Measurements from ENCODE around the gene LRRC37A2. TPM values are rescaled to one million over a fixed set of nuclear protein-coding genes. Genes with fewer than 3 reads are reported as not detected.

Gene LRRC37A2
- 3.2 to 4.5 TPM (median 4.1 TPM) in 5 replicates for total RNA-seq (2022; extraction: Qiagen RNA extraction)

GRCh38 chr17:46512168-46512567 is at the start of gene LRRC37A2:
LRRC37A2 (plus strand) TSS chr17:46512468; CDS start chr17:46512713, 245 bp downstream.

GRCh38 chr17:46579083-46580075 is 67.1 kb downstream of the LRRC37A2 start, which contains the start of gene ARL17A:
ARL17A (minus strand) TSS chr17:46579691; CDS start chr17:46576322, 3,369 bp downstream.

GRCh38 chr17:46590157-46591146 is 78.2 kb downstream of the LRRC37A2 start, which contains the start of gene NSF:
NSF (plus strand) TSS chr17:46590669; CDS start chr17:46590776, 107 bp downstream.

Other genes starting within 250 kb of the LRRC37A2 start
- gene LRRC37A, start 217.3 kb upstream of the LRRC37A2 start, total RNA-seq (2022; extraction: Qiagen RNA extraction) = 0.60 to 1.1 TPM (median 0.94 TPM) in 5 replicates
- gene ARL17B, start 150.7 kb upstream of the LRRC37A2 start, total RNA-seq (2022; extraction: Qiagen RNA extraction) = 4.8 to 7.3 TPM (median 6.5 TPM) in 5 replicates
- gene ARL17A, start 67.2 kb downstream of the LRRC37A2 start, total RNA-seq (2022; extraction: Qiagen RNA extraction) = 3.1 to 4.8 TPM (median 3.8 TPM) in 5 replicates
- 17.9 to 22.8 TPM (median 19.3 TPM) in 5 replicates for gene NSF, start 78.2 kb downstream of the LRRC37A2 start, total RNA-seq (2022; extraction: Qiagen RNA extraction)